Measurements from ENCODE around the gene FRMD4A.
A peak's percentile ranks its signal among the peaks of the same experiment; 100 is the strongest.

The FRMD4A gene

DNA sequence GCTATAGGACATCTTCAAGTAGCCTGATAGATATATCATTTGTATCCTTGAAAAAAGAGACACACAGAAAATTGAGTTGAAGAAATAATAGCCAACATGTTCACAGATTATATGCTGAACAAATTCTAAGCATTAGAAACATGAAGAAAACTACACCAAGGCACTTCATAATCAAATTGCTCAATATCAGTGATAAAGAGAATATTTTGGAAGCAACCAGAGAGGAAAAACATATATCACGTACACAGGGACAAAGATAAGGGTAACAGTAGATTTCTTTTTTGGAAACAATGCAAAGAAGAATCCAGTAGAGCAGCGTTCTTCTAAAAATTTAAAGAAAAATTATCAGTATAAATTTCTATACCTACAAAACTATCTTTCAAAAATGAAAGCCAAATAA lies 6.0 kb upstream of the FRMD4A start:
- DNase-seq = no peak

DNA sequence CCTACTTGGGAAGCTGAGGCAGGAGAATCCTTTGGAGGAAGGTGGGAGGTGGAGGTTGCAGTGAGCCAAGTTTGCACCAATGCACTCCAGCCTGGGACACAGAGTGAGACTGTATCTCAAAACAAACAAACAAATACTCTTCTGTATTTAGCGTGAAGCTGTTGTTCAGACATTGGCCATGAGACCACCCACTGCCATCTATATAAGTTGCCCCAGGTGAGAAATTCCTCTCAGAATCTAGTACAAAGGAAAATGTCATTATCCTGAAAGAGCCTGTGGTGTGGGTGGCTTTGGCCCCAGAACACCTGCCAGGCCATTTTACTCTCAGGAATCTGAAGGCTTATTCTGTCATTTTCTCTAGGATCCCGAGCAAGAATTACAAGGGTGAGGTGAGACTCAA lies 4.0 kb upstream of the FRMD4A start:
- no peak for DNase-seq

GRCh38 chr10:14333606-14334005 lies 2.9 kb upstream of the FRMD4A start:
- no peak for DNase-seq

DNA sequence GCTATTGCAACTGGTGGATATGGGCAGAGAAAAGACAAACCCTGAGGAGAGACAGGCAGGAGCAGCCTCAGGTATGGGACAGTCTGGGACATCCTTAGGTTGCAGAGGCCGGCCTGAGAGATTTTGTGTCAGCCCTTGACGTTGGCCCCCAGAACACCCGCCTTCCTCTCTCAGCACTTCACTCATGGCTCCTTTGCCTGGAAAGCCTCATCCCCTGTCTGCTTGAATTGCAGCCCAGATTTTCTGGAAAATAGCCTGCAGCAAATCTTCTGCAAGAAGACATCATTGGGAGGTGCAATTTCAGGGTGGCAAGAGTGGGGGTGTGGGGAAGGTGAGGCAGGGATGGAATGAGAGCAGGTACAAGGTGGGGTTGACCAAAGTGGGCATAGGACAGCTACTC lies 2.2 kb upstream of the FRMD4A start:
- DNase-seq = no peak

- no peak for DNase-seq
Measured at GRCh38 chr10:14329746-14330173, 964 bp downstream of the FRMD4A start.

- DNase-seq = no peak
Measured at GRCh38 chr10:14328881-14329672, 1.6 kb downstream of the FRMD4A start.

- DNase-seq = peak; percentile 4
Measured at GRCh38 chr10:14327527-14327926, 3.2 kb downstream of the FRMD4A start.

DNA sequence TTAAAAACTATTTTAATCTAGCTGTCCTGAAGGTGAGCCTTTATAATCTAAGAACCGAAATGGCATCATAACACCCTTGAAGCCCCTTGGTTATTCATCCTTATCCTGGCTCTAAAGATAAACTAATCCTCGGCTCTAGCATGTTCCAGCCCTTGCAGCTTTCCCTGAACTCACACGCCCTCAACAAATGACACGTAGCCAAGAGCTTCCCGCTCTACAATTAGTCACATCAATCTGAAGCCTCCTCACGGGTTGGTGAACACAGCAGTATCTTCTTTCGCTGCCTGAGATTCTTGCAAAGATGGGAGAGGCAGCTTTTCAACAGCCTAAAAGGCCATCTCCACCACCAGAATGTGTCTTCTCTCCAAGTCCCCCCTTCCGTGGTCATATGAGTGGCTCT lies 4.1 kb downstream of the FRMD4A start:
- DNase-seq = no peak

DNA sequence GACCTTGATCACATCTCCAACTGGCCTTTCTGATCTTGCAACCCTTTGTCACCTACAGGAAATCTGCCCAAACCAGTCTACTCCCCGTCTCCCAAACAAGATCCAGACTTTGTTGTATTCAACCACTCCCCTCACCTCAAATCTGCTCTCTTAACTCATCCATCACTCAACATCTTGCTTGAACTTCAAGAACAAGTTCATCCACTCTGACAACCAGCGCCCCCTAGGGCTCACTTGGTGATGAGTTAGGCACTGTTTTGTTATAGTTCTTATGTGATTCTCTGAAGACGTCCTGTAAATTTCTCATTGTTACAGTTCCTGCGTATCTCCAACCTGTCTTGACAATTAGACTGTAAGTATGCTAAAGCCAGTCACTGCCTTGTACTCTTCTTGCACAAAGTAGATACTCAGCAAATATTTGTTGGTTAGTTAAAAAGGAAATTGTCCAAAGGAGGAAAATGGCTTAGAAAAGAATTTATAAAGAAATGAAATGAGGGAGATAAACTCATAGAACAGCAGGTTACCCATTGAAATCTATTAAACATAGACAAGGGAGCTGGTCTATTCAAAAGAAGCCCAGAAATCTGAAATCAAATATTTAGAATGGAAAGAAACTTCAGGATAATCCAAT lies 5.3 kb downstream of the FRMD4A start:
- no peak for DNase-seq

- no peak for DNase-seq
Measured at GRCh38 chr10:14322526-14323188, 8.1 kb downstream of the FRMD4A start.

DNA sequence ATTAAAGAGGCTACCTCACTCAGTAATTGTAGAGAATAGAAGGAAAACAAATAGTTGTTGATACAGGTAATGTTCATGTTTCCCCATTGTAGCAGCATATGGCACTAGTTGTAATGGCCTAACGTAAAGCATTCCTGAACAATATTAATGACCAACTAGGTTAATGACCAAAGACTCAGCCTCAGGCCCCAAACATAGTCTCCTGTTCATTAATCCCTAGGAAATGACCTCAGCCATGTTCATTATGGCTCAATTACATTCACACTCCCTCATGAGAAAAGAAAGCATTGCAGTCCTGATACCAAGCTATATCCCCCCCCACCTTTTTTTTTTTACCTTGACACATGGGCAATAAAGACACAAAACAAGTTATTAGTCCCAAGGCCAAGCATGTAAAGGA lies 12.7 kb downstream of the FRMD4A start:
- DNase-seq = no peak

GRCh38 chr10:14312014-14312413 lies 18.7 kb downstream of the FRMD4A start:
- DNase-seq = peak; percentile 3

- no peak for DNase-seq
Measured at GRCh38 chr10:14311206-14311957, 19.3 kb downstream of the FRMD4A start.

- DNase-seq = no peak
Measured at GRCh38 chr10:14309593-14309992, 21.1 kb downstream of the FRMD4A start.

GRCh38 chr10:14306190-14306589 lies 24.5 kb downstream of the FRMD4A start:
- no peak for DNase-seq

DNA sequence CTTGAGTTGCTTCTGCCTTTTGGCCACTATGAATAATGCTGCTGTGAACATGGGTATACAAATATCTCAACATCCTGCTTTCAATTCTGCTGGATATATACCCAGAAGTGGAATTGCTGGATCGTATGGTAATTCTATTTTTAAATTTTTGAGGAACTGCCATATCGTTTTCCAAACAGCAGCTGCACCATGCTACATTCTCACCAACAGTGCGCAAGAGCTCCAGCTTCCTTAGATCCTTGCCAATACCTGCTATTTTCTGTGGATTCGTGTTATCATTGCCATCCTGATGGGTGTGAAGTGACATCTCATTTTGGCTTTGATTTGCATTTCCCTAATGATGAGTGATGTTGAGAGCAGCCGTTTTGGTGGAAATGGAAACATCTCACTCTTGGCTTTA lies 26.7 kb downstream of the FRMD4A start:
- no peak for DNase-seq

DNA sequence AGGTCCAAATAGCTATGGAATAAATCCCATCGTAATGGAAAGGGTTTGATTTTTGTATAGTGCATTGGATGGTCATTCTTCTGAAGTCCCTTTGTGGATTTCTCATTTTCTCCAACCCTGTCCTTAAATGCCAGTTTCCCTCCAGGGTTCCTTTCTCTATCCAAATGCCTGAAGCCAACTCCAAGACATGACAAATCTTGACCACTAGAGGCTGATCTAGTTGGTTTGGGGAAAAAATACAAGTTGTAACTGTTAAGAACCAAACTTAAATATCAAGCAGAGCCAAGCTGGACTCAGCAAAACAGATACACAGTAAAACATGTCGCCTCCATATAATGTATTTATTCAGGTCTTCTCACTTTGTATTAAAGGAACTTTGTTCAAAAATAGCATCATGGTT lies 28.7 kb downstream of the FRMD4A start:
- no peak for DNase-seq

DNA sequence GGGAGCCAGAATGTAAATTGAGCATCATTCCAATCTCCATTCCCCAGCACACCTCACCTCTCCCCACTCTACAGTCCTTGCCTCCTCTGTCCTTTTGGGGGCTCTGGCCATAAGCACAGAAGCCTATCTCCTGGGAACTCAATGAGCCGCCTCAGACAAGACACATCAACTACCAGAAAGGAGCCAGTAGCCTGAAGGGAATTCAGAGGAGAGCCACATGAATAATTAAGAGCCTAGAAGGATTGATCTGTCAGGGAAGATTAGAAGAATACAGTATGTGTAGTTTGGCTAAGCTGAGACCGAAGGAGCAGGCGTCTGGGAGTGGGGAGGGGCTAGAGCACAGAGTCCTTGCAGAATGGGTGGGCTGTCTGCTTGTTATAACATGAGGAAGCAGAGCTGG lies 31.2 kb downstream of the FRMD4A start:
- DNase-seq = no peak

DNA sequence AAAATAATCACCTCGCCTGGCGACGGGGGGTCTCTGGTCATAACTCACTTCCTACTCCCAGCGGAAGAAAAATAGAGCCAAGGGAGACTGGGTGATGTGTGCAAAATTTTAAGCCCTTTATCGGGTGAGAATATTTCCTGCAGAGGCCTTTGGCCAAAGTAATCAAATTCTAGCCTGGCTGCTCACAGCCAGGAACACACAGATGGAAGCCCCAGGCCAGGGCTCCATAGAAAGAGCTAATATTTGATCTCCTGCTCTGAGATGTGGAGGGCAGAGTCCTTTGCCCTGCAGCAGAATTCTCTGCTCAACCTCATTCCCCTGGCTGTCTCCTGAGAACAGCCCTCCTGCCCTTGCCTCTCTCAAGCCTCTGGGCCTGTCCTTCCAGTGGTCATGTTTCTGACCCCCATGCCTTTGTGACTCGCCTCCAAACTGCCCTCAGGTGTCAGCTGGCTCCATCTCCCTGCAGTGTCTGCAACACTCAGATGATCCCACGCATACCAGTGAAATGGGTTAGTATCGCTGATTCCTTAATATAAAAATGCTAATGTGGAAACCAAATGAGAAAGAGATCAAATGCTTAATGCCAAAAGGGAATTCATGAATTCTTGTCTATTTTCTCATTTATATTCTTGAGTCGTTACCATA lies 34.5 kb downstream of the FRMD4A start:
- no peak for DNase-seq

DNA sequence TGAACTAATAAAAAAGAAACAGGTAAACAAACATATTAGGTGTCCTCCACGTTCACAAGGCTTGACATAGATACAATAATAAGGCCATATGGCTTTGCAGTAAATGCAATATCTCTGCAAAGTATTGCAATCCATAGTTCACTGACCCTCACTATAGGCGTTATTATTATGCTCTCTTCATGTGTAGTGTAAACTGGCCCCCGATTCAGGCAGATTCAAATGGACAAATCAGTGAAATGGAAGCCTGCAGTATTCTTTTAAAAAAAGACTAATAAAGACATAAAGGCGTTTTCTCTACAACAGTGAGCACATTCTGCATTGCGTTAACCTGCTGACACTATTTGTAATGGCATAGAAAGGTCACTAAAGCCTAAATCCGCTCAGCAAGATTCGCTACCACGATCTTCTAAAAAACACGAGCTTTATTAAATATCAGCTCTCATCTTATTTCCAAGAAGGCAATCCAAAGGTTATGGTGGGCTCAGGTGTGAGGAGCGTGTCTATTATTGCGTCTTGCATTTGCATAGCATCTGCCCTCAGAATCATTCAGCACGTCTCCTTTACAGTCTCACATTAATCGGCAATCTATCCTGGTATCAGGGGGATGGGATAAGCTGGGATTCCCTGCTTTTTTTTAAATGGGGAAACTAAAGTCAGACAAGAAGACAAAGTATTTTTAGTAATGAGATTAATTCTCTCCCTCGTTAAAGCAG lies 36.2 kb downstream of the FRMD4A start:
- DNase-seq = no peak

GRCh38 chr10:14293526-14293925 lies 37.2 kb downstream of the FRMD4A start:
- DNase-seq = no peak

DNA sequence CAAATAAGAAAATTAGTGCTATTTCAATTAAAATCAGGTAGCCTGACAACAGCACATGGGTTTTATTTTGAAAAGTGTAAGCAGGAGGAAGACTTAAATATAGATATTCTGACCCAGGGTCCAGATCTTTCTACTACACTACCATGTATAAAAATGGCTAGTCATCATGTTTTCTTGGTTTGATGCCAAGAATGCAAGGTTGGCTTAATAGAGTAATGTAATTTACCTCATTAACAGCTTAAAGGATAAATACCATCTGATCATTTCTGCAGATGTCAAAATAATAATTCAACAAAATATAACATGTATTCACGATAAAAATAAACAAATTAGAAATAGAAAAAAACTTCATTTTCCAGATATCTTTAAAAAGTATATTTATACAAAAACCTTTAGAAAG lies 39.4 kb downstream of the FRMD4A start:
- DNase-seq = no peak

All from NCI-H2029 treated with DMSO at 0.1 percent for 48 hours (cell line).